ENCODE measurements around the gene TLK2. TPM values are rescaled to one million over a fixed set of nuclear protein-coding genes. Genes with fewer than 3 reads are reported as not detected.

The TLK2 gene
- polyA plus RNA-seq, 2 of the 4 experiments (the other 2 are of a cell fraction), result 30.4 to 68.7 TPM

- TF ChIP-seq, protein P1, sequence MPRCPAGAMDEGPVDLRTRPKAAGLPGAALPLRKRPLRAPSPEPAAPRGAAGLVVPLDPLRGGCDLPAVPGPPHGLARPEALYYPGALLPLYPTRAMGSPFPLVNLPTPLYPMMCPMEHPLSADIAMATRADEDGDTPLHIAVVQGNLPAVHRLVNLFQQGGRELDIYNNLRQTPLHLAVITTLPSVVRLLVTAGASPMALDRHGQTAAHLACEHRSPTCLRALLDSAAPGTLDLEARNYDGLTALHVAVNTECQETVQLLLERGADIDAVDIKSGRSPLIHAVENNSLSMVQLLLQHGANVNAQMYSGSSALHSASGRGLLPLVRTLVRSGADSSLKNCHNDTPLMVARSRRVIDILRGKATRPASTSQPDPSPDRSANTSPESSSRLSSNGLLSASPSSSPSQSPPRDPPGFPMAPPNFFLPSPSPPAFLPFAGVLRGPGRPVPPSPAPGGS (IDR thresholded peaks at IDR 0.05), result no peak
These were observed 148.7 kb downstream of the TLK2 start, which contains the start of gene MRC2 (continued) for GRCh38 chr17:62627219-62627903.

GRCh38 chr17:62627904-62628633 lies 149.4 kb downstream of the TLK2 start:
- peaks cover 34% of the 10 kb centered on the region for H3K4me1 ChIP-seq
- peak overlapping the region; percentile 95 to 97 for H3K27ac ChIP-seq
- ChIA-PET POLR2A (no interaction called here), CTCF (interaction anchor here (0.5 to 1.5 kb wide), 5 partner anchors 9 to 725 kb away, joined by 3 to 5 read pairs (median 3); no protein-coding TSS in a partner anchor)
- DNase-seq (ENCODE audit: low read depth in 1 of 2, low spot score in 1 of 2), result peak; percentile 55 to 66
- no peaks in the 10 kb centered on the region for H3K9me3 ChIP-seq
- H3K4me3 ChIP-seq, result peak overlapping the region; percentile 96
- WGBS (ENCODE audit: missing lambda C conversion rate), result 1% methylated on average over 48 of the region's 61 CpGs
- ATAC-seq, result peak; percentile 35 to 44
- peak; percentile 61; the same call in 1 of the 2 replicates for TF ChIP-seq PHF8 (IDR thresholded peaks at IDR 0.05; ENCODE audit: borderline replicate concordance, low read depth)
- TF ChIP-seq RFX5 (IDR thresholded peaks at IDR 0.05), result no peak
- TF ChIP-seq, protein P2, sequence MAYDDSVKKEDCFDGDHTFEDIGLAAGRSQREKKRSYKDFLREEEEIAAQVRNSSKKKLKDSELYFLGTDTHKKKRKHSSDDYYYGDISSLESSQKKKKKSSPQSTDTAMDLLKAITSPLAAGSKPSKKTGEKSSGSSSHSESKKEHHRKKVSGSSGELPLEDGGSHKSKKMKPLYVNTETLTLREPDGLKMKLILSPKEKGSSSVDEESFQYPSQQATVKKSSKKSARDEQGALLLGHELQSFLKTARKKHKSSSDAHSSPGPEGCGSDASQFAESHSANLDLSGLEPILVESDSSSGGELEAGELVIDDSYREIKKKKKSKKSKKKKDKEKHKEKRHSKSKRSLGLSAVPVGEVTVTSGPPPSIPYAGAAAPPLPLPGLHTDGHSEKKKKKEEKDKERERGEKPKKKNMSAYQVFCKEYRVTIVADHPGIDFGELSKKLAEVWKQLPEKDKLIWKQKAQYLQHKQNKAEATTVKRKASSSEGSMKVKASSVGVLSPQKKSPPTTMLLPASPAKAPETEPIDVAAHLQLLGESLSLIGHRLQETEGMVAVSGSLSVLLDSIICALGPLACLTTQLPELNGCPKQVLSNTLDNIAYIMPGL (CRISPR knock-in tag; IDR thresholded peaks at IDR 0.05; ENCODE audit: borderline replicate concordance), result no peak
- TF ChIP-seq MAX (IDR thresholded peaks at IDR 0.05), result peak; percentile 27; the same call in 1 of the 2 replicates
- no peak for FAIRE-seq
- H3K4me2 ChIP-seq, result peak overlapping the region; percentile 95

- DNase-seq (ENCODE audit: low read depth in 1 of 2, low spot score in 1 of 2) (no peak), ATAC-seq (peak in 1 of 2 experiments; percentile 3; a peak in 2 of 6 replicates), FAIRE-seq (no peak)
- peak; percentile 94 for TF ChIP-seq MAFK (IDR thresholded peaks at IDR 0.05; ENCODE audit: partially characterized antibody)
- TF ChIP-seq MAZ (IDR thresholded peaks at IDR 0.05; ENCODE audit: borderline replicate concordance, low read depth, low read length), result no peak
- no peak for TF ChIP-seq CBX8 (IDR thresholded peaks at IDR 0.05)
- no peak for TF ChIP-seq CTCF (IDR thresholded peaks at IDR 0.05)
- TF ChIP-seq, protein P3, sequence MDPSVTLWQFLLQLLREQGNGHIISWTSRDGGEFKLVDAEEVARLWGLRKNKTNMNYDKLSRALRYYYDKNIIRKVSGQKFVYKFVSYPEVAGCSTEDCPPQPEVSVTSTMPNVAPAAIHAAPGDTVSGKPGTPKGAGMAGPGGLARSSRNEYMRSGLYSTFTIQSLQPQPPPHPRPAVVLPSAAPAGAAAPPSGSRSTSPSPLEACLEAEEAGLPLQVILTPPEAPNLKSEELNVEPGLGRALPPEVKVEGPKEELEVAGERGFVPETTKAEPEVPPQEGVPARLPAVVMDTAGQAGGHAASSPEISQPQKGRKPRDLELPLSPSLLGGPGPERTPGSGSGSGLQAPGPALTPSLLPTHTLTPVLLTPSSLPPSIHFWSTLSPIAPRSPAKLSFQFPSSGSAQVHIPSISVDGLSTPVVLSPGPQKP (IDR thresholded peaks at IDR 0.05; ENCODE audit: low read depth, low read length), result no peak
- no peak for TF ChIP-seq KDM5A (IDR thresholded peaks at IDR 0.05)
- TF ChIP-seq NFE2L2 (conservative IDR thresholded peaks at IDR 0.05; ENCODE audit: low read length), result no peak
- TF ChIP-seq USF2 (IDR thresholded peaks at IDR 0.05), result no peak
- peaks cover 43% of the 10 kb centered on the region for H3K4me1 ChIP-seq
- WGBS (ENCODE audit: missing lambda C conversion rate), result 52% methylated on average over 18 of the region's 19 CpGs
- peak overlapping the region; percentile 95 to 97 for H3K27ac ChIP-seq
- CTCF ChIA-PET, result interaction anchor here (0.8 to 1.5 kb wide), 6 partner anchors 10 to 76 kb away, joined by 3 to 5 read pairs (median 3); no protein-coding TSS in a partner anchor
- H3K4me2 ChIP-seq, result peak overlapping the region; percentile 95
- POLR2A ChIA-PET, result interaction anchor here (0.6 kb wide), 1 partner anchor 11 kb away, joined by 3 read pairs; no protein-coding TSS in a partner anchor
- no peaks in the 10 kb centered on the region for H3K9me3 ChIP-seq
- peak overlapping the region; percentile 96 for H3K4me3 ChIP-seq
These were observed 150.4 kb downstream of the TLK2 start for GRCh38 chr17:62628831-62629555.
